ENCODE results near the gene TOMM22.

DNA sequence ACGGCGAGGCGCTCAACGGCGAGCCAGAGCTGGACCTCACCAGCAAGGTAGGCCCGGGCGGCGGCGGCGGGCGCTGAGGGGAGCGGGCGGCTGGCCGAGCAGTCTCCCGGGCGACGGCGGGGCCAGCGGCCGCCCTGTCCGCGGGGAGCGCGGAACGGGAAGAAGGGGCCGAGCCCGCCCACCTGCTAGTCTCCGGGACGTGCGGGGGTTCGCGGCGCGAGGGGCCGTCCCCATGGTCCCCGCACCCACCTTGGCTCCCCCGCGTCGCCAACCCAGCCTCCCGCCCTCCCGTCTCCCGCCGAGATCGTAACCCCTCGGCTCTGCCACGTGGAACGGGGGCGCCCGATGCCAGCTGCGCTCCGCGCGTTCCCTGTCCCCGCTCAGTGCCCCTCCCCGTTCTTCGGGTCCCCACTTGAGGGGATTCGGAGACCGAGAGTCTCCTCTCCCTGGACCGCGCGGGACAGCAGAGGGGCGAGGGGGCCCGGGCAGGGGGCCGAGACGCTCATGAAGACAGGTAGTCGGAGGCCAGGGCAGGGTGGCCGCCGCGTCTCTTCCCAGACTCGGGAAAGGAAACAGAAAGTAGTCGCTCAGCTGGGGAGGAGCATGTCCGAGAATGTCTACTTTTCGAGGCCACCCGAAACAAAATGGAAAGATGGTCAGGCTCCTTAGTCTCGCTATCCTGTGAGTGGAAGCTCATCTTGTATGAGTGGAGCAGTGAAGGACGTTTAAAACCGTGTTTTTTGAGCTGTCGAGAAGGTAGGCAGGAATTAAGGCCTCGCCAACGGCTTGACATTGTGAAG lies 24.5 kb downstream of the TOMM22 start:
- TF ChIP-seq, protein P1, sequence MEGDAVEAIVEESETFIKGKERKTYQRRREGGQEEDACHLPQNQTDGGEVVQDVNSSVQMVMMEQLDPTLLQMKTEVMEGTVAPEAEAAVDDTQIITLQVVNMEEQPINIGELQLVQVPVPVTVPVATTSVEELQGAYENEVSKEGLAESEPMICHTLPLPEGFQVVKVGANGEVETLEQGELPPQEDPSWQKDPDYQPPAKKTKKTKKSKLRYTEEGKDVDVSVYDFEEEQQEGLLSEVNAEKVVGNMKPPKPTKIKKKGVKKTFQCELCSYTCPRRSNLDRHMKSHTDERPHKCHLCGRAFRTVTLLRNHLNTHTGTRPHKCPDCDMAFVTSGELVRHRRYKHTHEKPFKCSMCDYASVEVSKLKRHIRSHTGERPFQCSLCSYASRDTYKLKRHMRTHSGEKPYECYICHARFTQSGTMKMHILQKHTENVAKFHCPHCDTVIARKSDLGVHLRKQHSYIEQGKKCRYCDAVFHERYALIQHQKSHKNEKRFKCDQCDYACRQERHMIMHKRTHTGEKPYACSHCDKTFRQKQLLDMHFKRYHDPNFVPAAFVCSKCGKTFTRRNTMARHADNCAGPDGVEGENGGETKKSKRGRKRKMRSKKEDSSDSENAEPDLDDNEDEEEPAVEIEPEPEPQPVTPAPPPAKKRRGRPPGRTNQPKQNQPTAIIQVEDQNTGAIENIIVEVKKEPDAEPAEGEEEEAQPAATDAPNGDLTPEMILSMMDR (conservative IDR thresholded peaks at IDR 0.05; ENCODE audit: low read length), result no peak
- no peak for TF ChIP-seq EZH2phosphoT487 (IDR thresholded peaks at IDR 0.05; ENCODE audit: borderline replicate concordance)

Data from Loucy (cell line).